Glomerular endothelial cell (primary cell): ENCODE results near the gene GID8. TPM values are rescaled to one million over a fixed set of nuclear protein-coding genes. Genes with fewer than 3 reads are reported as not detected.

Experiments used
- DNase-seq: peaks from one replicate; pipeline ENCODE4 v3.0.0-alpha.2; 2011; ENCODE audit warnings: low read depth, low spot score; ENCODE audit errors: extremely low read depth
- total RNA-seq: library from RNA; depleted of rRNA; stranded (reverse); fragments of >200 nt; gene quantifications from 2 replicates; pipeline ENCODE4 v1.2.3, GENCODE V29; 2015

Gene GID8
- total RNA-seq: 28.6 and 32.3 TPM in 2 replicates

GRCh38 chr20:62938105-62938888 lies at the start of gene GID8:
Gene GID8 (plus strand): TSS chr20:62938147. CDS start chr20:62941503, 3,356 bp downstream.
- no peak for DNase-seq

DNA sequence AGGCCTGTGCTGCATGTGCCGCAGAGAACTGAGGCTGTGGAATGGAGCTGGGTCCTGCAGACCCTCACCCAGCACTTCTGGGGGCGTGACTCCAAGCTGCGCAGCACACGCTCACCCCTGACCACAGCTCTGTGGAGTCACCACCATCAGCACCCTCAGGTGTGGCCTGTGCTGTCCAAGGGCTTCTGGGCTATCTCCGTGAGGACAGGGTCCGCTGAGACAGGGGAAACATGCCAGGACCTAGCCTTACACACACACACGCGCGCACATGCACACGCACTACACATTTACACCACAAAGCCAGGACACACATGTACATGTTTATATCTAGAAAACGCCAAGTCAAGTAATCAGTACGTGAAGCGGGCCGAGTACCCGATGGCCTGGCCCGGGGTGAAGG lies 49.5 kb upstream of the GID8 start:
- DNase-seq: no peak

DNA sequence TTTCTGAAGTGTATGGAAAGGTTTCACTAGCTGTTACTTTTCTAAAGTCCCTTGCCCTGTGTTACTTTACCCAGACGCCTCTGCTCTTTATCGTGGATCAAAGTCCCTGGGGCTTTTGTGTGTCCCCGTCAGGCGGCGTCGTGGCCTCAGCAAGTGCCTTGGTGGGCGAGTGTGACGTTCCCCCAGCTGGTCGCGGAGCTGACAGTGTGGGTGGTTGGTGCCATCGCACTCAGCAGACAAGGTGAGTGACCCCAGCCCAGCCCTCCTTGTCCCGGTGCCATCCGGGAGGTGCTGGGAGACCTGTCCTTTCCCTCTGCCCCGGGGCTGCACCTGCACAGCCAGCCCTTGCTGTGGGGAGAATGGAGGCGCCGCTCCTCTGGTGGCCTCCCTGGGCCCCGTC lies 49.0 kb upstream of the GID8 start:
- DNase-seq: no peak

DNA sequence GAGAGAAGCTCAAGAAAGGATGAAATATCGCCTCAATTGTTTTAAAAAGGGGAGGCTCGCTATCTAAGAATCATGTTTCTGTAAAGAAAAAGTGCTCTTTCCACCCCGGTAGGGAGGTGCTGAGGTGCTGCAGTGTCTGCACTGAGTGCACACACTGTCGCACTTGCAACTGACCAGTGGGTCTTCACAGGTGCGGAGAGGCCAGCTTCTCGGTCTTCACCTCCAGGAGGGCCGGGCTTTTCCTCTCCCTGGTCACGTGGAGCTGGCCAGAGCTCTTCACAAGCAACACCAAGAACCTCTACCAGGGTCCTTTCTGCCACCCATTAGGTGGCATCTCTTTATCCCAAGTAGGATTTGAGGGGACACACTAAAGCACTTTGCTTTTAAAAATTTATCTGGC lies 48.5 kb upstream of the GID8 start:
- no peak for DNase-seq

- no peak for DNase-seq
Observed at GRCh38 chr20:62889871-62890270, 48.1 kb upstream of the GID8 start.

- DNase-seq: no peak
Observed at GRCh38 chr20:62890444-62890843, 47.5 kb upstream of the GID8 start.

- DNase-seq: no peak
Observed at GRCh38 chr20:62891111-62891510, 46.8 kb upstream of the GID8 start.

DNA sequence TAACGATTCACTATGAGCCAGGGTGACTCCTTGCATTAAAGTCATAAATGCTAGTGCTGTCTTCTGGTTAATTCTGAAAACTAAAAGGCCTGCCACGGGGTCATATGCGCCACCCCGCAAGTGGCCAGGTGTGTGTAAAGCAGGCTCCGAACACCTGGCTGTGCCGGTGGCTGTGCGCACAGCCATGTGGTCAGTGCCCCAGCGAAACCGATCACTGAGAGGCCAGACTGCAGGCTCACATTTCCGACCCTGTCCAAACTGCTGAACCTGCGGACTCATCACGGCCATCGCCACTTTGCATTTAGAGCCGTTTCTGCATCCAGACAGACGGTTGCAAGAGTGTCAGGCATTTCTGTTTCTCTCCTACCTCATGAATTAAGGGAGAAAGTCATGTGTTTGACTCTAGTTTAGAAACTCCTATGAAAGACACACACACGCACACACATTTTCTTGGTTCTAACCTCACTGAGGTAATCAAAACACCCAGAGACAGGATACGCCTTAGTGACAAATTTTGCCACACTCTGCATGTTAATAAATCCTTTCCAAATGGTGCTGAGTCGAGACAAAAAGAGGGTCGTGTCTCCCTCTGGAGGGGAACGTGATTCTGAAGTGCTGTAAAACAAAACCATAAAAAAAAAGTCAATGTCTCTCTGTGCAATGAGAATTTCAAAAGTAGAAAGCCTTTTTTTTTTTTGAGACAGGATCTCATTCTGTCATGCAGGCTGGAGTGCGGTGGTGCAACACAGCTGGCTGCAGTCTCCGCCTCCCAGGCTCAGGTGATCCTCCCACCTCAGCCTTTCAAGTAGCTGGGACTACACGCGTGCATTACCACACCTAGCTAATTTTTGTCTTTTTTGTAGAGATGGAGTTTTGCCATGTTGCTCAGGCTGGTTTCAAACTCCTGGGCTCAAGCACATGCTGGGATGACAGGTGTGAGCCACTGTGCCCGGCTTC lies 45.3 kb upstream of the GID8 start:
- no peak for DNase-seq

- DNase-seq: no peak
Observed at GRCh38 chr20:62893700-62894099, 44.2 kb upstream of the GID8 start.

- DNase-seq: no peak
Observed at GRCh38 chr20:62894261-62894660, 43.7 kb upstream of the GID8 start.

DNA sequence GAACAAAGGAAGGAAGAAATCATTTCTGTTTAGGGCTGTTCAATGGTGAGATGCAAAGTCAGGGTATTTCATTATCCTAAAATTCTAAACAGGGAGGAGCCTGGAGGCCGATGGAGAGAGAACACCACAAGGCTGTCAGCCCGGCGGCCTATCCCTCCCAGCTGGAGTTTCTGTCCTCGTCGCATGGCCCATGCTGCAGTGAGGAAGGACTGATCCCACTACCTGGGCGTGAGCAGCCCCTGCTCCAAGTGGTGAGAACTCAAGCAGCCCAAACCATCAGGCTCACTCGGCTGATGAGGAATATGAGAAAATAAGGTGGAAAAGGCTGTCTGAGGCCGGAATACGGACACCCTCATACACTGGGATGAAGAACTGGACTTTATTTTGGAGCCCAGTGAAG lies 42.4 kb upstream of the GID8 start:
- DNase-seq: no peak

DNA sequence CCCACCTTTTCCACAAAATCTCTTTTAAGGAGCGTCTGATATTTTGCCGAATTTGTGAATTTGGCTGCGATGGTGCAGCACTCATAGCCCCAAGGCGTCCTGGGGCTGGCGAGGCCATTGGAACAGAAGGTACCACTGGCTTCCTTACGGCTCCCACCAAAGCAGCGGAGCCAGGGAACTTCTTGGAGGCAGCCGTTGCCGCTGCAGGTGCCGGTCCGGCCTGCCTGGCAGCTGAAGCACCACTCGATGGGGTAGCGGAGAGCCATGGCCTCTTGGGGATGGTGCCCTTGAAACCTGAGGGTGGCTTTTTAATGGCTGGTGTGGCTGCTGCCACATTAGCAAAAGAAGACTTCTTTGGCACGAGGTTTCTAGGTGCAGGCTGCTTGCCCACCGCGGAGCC lies 41.4 kb upstream of the GID8 start:
- no peak for DNase-seq

DNA sequence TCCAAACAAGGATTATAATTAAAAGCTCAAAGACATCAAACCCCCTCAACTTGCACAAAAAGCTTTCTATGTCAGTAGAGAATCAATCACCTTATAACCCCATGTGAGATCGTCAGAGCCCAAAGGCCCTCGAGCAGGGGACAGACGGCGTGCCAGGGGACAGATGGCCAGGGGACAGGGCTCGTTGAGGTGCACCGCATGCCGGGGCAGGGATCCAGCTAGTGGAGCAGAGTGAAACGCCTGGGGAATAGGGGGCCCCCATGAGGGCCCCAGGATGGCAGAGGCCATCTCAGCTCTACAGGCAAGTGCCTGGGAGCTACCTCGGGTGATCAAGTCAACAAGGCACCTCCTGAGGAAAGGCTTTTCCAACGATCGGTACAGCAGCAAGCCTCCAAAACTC lies 40.3 kb upstream of the GID8 start:
- no peak for DNase-seq

GRCh38 chr20:62898093-62898964 lies 39.6 kb upstream of the GID8 start:
- no peak for DNase-seq

DNA sequence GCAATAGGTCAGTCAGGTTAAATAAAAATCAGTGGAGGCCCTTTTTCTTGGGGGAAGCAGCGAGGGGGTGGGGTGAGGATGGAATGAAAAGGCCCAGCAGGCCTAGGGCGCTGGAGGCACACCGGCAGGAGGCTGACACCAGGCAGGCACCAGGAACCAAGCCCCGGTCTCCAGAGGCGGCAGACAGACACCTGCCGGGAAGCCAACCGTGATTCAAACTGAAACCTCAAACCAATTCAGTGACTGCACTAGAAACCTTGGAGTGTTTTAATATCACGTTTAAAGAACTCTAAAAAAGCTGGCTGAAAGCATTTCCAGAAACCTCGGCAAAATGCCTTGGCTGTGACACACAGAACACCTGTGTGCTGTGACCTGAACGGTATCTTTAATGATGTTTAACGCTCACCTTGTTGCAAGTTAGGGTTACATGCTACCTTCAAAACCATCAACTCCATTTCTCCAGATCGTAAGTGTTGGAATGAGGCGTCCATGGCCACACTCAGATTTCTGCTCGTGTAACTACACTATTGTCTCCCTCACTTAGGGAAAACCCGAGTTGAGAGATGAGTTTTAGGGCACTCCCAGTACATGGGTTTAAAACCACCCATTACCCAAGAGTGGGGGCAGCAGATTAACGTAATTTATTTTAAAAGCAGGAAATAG lies 38.8 kb upstream of the GID8 start:
- no peak for DNase-seq

DNA sequence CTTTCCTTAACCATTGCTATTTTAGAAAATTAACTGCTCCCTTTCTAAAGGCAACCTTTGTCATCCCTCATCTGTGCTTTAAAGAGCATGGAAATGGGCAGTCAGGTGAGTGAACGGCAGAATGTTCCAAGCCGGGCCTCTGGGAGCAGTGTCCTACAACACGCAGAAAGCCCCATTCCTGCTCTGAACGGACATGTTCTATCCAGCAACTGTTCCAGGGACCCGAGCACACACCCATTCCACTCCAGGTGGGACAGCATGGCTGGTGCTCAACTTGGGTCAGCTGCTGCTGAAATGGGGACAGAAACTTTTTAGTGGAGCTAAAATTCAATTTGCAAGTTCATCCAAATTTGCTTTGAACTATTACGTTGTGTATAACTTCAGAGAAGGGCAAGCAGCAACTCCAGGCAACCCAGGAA lies 38.3 kb upstream of the GID8 start:
- DNase-seq: no peak

- DNase-seq: no peak
Observed at GRCh38 chr20:62900052-62900691, 37.8 kb upstream of the GID8 start.

GRCh38 chr20:62900692-62901584 lies 37.0 kb upstream of the GID8 start:
- no peak for DNase-seq

- DNase-seq: no peak
Observed at GRCh38 chr20:62901891-62902290, 36.1 kb upstream of the GID8 start.
